PC-3 (cell line): Measurements from ENCODE around the gene PLCB4.

ENCODE experiments used
- CTCF ChIP-seq: fragments of 300-600 bp; sonication (generic); conservative IDR thresholded peaks from 2 replicates; pipeline ENCODE4 v1.5.1; 2017; ENCODE audit warnings: antibody characterized with exemption, low read depth, mild to moderate bottlenecking, low read length
- EZH2phosphoT487 ChIP-seq: fragments of 300-600 bp; sonication (generic); IDR thresholded peaks from 2 replicates; pipeline ENCODE4 v1.6.1; 2018; ENCODE audit warnings: mild to moderate bottlenecking, antibody characterized with exemption, low read length, borderline replicate concordance

DNA sequence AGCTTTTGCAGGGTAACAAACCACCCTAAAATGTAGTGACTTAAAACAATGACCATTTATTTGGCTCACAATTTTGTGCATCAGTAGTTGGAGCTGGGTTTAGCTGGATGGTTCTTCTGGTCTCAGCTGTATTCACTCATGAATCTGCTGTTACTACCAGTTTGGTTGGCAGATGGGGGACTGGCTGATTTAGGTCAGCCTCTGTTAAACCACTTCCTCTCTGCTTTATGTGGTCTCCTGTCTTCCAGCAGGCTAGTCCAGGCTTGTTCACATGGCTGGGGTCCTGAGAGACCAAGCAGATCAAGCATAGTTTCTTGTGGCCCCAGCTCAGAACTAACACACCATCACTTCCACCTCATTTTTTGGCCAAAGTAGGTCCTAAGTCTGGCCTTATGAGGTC lies 378.3 kb downstream of the PLCB4 start:
- TF ChIP-seq CTCF (no peak), EZH2phosphoT487 (no peak)
